CD4-positive, alpha-beta T cell treated with Interleukin-6 for 4 hours (primary cell): ENCODE measurements around the gene VPS8.

Experiments used
- DNase-seq: peaks from one replicate; pipeline ENCODE4 v3.0.0-alpha.2; 2020; ENCODE audit warnings: mixed read lengths

The VPS8 gene

DNA sequence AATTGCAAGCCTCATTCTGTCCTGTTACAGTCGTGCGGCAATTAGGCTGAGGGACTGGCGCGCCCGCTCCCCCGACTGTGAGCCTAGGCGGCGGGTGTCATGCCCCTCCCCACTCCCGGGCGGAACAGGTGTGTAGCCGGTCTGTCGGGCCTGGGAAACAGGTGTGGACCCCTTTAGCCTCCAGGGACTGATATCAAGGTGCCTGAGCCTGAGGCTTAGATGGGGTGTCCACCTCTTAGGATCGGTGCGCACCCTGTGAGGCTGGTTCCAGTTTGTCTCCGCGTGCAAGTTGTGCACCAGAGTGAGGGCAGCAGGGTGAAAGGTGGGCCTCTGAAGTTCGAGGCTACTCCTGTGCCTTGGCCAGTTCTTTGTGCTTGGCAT lies 686 bp downstream of the VPS8 start:
- DNase-seq = peak; percentile 35

DNA sequence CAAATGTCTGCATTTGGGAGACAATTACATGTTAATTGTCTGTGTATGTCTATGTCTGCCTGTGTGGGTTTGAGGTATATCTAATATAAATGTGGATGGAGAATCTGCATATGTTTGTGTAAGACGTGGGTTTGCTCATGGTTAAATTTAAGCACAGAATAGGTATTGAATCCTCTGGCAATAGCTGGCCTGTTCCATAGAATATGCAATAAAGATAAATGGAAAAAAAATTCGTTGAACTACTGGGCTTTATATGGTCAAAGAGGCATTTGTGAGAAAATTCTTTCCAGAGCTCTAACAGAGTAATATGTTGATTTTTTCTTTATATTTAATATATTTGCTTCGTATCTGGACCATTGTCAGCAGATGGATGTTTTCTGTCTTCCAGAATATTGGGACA lies 1.4 kb downstream of the VPS8 start:
- DNase-seq = no peak

DNA sequence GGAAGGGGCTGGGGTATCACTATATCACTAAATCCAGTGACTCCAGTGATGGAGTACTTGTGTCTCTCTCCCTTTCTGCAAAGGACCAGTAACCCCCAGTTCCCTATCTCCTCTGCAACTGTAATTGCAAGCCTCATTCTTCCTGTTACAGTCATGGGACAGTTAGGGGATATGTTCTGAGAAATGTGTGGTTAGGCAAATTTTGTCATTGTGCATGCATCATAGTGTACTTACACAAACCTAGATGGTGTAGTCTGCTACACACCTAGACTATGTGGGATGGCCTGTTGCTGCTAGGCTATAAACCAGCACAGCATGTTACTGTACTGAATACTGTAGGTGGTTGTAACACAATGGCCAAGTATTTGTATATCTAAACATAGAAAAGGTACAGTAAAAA lies 2.2 kb downstream of the VPS8 start:
- no peak for DNase-seq

DNA sequence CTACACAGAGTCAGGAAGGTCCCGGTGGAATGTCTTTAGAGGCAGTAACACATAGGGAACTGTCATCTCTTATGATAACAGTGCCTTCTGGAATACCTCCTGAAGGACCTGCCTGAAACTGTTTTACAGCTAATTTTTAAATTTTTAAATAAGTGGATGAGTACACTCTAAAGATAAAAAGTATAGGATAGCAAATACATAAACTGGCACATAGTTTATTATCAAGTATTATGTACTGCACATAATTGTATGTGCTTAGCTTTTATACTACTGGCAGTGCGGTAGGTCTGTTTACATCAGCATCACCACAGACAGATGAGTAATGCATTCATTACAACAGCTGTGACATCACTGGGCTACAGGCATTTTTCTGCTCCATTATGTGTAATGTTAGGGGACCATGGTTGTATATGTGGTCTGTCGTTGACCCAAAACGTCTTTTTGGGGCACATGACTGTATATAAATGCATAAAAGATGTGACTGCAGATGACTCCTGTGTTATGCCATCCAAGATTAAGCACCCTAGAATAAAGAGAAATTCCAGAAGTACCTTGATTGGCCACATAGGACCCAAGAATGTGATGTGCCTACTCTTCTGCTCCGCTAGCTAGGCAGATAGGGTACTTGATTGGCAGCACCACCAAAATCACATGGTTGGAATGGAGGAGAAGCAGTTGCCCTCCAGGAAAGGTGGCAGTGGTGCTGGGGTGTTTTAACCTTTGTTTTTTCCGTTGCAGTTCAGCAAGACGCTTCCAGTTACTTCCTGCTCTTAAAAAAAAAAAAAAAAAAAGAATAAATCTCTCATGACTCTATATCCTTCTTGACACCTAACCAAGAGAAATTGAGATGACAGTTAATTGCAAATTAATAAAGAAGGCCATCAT lies 3.3 kb downstream of the VPS8 start:
- DNase-seq = peak; percentile 29

DNA sequence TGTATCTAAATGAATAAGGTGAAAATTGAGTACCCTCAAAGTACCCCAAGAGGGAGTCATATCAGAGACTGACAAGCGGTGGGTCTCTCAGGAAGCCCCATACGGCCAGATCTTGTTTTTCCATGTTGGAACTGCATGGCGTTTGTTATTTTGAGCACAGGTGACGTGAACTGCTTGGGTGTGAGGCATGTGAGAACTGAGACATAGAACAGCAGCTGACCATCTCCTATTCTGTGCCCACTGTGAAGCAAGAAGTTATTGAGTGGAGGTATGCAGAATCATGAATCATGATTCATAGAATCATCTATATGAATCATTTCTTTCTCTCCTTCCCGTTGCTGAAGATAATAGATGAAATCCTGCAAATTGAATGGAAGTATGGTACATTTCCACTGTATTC lies 4.6 kb downstream of the VPS8 start:
- DNase-seq = no peak

DNA sequence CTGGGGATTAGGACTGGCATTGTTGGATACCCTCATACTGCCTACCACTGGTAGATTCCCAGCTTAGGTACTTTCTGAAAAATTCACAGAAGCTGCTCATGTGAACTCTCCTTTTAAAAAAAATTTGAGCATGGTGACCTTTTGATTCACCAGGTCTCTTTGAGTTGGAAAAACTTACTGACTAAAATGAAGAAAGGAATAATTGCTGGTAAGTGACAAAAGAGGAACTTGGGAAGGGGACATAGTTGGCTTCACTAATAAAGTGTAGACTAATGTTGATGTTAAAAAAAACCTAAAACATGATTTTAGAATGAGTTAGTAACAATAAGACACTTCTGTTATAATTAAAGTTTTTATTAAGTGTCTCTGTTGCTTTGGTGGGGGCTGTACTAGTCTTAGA lies 8.6 kb downstream of the VPS8 start:
- DNase-seq = no peak

DNA sequence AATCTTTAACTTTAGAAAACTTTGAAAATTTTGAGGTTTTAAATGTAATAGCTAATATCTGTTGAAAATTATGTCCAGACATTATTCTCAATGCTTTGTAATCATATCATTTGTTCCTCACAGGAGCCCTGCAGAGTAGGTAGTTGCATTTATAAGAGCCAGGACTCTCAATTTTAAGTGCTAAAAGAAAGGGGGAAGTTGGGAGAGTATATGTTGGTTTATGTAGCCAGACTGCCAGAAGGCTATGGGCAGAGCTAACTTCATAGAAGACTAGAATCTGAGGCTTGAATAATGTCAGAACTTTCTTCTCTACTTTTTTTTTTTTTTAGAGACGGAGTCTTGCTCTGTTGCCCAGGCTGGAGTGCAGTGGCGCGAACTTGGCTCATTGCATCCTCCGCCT lies 9.1 kb downstream of the VPS8 start:
- DNase-seq = no peak

DNA sequence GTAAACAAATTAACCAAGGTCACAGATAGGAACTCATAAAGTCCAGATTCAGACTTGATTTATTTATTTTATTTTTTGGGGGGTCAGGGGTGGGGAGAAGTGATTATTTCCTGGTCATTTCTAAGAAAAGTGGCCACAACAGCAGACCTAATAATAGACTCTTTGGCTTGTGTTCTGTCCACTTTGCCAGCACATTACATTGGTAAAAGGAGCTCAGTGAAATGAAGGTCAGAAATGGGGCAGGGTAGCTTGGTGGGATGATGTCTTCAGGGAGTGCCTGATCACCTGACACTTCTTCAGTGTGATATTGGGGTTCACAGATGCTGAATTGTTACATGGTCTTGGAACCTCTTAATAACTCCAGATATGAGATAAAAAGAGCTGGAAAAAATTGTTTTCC lies 10.1 kb downstream of the VPS8 start:
- no peak for DNase-seq

DNA sequence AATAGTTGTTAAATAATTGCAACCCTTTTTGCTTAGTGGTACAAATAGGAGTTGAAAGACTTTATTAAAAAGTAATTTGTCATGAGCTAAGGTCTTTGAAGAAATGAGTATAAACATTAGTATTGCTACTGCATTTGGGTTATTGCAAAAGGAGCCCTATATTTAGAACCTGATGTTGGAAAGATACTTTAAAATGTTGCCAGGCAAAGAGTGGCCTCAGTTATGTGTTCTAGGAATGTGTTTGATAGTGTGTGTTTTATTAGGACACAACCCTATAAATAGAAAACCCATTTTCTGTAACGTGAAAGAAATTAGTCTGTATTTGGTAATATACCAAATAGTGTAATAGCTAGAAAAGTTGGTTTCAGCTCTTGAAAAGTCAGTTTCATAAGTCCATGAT lies 10.7 kb downstream of the VPS8 start:
- no peak for DNase-seq

DNA sequence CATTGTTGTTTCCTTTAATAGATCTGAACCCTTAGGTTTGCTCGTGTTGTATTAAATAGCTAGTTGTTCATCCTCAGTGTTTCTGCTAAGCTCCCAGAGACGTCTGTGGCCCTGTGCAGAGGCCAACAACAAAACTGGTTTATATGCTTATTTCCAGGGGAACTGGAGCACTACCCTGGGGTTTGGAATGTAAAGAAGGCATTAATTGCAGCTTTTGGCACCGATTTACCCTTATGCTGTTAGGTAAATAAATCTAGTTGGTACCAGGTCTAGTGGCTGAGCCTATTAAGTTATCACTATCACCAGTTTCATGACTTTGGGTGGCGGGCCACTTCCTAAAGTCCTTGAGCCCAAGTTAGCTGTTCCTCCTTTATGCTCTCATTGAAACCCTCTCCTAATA lies 12.0 kb downstream of the VPS8 start:
- no peak for DNase-seq

DNA sequence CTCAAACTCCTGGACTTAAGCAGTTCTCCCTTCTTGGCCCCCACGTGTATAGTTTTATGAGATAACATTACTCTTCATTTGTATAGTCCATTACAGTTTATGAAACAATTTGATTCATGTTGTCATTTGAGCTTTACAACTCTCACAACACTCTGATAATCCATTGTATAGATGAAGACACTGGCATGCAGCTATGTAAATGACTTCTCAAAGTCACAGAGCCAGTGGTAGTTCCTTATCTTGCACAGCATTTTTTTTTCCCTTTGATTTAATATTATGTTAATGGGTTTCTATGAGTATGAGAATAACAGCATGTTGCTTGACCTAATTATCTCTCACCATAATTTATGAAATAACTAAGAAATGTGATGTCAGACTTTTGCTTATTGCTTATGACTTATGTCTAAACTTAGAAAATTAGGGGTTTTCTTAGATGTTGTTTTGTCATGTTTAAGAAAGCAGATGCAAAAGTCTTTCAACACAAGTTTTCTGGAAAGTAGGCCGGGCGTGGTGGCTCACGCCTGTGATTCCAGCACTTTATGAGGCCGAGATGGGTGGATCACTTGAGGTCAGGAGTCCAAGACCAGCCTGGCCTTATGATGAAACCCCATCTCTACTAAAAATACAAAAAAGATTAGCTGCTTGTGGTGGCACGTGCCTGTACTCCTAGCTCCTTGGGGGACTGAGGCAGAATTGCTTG lies 13.3 kb downstream of the VPS8 start:
- DNase-seq = no peak

DNA sequence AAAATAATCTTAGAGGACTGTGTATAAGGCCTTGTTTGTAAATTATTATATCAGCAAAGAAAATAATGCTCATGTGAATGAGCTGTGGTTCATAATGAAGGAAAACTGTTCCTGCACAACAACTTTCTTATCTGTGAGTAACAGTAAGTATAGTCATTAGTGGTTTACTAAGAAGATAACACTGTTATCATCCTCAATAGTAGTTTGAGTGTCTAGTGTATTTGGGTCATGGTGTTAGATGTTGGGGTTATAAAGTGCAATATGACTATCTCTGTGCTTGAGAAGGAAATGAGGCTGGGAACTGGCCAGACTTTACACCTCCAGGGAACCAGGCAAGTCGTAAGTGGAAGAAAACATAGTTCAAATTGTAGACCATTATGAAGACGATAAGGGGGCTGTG lies 15.6 kb downstream of the VPS8 start:
- DNase-seq = no peak

DNA sequence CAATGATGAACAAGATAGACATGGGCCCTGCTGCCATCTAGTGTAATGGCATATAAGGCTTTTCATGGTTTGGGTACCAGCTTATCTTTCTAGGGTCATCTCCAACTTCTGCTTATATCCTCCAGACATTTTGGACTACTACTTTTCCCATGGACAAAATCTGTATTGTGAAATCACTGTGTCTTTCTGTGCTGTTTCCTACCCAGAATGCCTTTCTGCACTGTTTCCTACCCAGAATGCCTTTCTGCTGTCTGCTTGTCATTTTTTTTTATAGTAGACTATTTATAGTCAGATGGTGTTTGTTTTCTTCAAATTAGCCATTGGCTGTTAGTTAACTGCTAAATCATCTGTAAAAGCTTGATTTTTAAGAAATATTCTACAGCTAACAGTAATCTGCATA lies 20.1 kb downstream of the VPS8 start:
- DNase-seq = no peak

DNA sequence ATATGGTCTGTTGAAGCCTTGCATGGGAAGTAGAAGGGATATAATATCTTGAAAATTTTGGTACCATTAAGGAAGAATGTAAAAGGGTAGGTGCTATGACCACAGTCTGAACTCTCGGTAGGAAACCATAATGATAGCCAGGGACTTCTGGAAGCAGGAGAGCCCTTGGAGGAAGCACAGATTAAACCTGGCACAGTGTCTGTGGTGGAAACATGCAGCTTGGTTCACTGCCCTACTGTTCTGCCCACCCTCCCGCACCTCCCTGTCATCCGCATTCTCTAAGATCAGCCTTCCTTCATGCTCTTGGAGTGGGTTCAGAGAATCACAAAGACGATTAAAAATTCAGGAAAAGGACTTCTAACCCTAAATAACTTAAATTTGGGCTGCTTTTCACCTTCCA lies 20.9 kb downstream of the VPS8 start:
- no peak for DNase-seq

DNA sequence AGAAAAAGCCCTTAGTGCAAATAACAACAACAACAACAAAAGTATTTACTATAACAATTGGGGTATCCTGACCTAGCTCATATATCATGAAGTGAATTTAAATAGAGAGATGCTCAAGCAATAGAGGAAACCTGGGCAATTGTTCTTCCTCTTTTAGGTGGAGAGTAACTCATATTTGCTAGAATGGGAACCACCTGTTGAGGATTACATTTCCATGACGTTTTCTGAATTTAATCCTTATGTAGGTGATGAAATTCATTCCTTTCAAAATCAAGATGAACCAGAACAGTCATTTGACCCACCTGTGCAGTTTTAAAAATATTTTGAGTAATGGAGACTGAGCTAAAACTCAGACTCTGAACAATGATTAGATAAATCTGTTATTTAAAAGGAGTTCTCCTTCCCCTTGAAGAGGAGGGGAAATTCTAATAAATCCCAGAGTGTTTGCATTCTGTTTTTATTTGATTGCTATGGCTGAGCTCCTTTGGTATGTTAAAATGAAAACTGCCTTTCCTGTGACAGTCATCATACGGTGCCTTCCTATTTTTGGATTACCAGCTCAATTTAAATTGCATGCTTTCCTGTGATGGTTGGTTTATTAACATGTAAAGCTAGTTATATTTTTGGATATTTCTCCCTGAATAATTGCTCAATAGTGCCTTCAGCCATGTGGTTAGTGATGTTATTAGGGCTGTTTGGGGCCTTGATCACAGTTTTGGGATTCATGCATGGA lies 24.3 kb downstream of the VPS8 start:
- DNase-seq = no peak

DNA sequence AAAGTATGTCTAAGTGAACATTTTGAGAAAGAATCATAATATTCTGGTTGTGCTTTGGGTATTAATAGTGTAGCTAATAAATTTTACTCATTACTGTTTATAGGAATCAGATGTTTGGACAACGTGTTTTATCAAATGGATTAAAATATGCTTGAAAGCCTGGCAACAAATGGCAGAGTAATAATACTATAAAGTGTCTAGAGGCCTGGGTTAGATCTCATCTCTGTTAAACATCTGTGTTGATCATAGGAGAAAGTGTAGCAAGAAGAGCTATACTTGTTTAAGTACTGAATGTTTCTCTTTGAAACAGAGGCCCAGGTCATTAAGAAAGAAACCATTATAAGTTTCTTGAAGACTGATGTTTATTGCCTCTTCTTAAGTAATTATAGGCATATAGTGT lies 30.5 kb downstream of the VPS8 start:
- no peak for DNase-seq

DNA sequence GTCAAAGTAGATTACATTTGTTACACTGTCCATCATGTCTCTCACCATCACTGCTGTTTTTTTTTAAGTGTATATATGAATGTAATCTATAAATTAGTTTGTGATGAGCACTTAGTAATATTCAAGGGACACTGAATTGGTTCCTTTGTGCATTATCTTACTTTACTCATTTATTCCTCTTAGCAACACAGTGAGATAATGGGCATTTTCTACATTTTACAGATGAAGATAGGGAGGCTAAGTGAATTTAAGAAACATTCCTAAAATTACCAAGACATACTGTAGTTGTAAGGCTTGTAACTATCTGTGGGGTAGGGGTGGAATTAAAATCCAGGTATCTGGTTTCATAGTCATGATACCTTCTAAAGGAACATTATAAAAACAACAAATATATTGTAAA lies 33.9 kb downstream of the VPS8 start:
- DNase-seq = no peak

DNA sequence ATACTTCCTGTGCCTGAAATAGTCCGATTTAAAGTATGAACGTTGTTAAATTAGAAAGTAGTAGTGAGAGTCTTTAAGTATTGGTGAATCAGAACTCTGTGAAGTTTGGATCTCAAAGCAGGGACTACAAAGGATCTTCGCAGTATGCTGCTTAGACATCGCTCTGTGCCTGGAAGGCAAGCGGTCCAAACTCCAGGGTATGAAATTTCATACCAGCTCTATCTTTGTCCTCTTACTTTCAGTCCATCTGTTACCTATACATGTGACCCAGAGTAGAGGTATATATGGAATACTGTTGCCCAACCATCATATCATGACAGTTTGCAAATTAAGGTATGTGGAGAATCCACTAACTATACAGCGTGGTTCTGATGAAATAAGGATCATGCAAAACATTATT lies 34.5 kb downstream of the VPS8 start:
- DNase-seq = no peak

DNA sequence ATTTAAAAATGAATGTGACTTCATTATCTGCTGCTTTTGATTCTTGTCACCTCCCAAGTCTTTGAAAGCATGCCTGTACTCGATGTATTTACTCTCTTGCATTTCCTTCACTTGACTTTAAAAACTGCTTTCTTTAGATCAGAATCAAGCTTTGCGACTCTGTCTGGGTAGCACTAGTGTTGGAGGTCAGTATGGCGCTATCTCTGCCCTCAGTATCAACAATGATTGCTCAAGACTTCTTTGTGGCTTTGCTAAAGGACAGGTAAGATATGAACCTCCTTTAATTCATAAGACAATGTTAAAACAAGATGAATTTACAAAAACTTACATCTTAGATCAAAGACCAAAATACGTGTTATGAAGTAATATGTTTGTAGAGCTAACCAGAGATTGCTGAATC lies 37.0 kb downstream of the VPS8 start:
- no peak for DNase-seq

DNA sequence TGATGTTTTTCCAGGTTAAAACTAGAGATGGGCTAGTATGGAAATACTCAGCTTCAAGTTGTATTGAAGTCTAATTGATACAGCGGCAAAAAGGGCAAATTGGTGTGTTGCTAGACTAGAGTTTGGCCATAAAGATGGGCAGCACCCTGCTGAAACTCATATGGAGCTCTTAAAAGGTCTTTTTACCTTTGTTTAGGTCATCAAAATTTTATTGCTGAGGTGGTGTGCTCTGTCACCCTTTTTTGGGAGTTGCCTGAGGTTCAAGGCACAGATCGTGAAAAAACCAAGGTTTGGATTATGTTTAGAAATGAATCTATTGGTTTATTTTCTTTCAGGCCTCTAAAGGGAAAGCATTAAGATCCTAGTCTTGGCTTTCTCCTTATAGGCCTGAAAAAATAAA lies 38.2 kb downstream of the VPS8 start:
- DNase-seq = no peak

DNA sequence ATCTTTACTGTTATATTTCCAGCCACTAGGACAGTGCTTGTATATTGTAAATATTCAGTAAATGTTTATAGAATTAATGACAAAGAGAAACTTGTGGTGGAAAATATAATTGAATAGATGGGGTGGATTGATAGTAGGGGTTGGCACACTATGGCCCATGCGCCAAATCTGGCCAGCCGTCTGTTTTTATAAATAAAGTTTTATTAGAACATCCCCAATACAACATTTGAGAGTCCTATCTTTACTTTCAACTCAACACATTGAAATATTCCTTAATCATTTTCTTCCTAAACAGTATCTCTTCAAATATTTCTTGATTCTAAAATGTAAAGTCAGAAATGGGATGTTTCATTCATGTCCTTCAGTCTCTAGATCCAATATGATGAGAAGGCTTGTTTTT lies 45.1 kb downstream of the VPS8 start:
- no peak for DNase-seq

DNA sequence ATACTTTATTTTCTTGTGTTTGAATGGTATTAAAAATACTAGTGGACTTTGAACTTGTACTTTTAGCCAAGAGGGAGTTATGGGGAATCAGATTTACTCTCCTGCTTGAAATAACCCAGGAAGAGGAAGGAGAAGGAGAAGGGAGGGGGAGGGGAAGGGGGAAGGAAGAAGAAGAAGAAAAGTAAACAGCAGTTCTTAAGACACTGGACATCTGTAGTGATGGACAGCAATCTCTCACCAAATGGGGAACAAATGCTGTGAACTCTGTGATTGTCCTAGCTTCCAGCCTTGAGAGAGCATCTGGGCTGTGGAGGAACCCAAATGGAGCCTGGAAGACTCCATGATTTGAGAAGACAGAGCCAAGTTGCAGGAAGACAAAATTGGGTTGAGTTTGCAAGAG lies 52.0 kb downstream of the VPS8 start:
- DNase-seq = no peak

DNA sequence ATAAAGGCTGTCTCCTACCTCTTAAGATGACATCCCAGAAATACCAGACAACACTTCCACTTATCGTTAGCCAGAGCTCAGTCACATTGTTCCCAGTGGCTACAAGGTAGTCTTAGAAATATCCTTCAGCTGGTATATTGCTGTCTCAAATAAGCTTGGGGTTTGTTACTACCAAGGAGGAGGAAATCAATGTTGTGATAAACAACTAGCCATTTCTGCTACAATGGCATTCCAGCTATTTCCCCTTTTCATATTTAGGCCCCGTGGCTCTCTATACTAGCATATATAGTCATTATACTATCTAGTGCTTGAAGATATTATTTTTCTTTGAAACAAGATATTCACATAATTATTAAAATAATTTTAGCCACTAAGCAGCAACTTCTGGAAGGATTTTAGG lies 56.5 kb downstream of the VPS8 start:
- no peak for DNase-seq

DNA sequence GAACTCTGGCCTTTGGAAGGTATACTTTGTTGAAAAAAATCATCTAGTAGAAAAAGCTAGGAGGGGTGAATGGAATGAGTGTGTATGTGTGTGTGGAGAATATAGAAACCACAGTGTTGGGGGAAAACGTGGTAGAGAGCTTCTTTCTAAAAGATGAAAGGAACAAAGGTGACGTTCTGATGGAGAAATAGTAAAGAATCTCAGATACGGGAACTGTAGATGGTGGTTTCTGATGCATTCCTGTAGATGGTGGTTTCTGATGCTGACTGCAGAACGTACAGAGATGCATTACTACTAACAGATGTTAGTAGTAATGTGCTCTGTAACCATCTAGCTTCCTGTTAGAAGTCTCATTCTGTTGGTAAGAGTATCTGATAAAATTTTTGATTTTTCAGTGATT lies 60.2 kb downstream of the VPS8 start:
- no peak for DNase-seq
